Keratinocyte (primary cell): ENCODE measurements around the gene FOS. TPM values are rescaled to one million over a fixed set of nuclear protein-coding genes. Genes with fewer than 3 reads are reported as not detected.
"Not testable (repeated sequence)": the region's sequence is repeated elsewhere in the genome, so short reads cannot be mapped to it uniquely, and the experiment has no call there.

Source experiments
- DNase-seq: peaks from one replicate; pipeline ENCODE4 v3.0.0-alpha.2; 2011; ENCODE audit warnings: low read depth, missing footprints, low spot score
- FAIRE-seq: peaks from 2 replicates; lab custom pipeline; 2011; peaks lifted over from hg19 to GRCh38; lab: Jason Lieb, UNC
- H2AFZ ChIP-seq: 2 replicates; pipeline ENCODE4 v1.6.0; 2012; ENCODE audit warnings: low read length, control low read depth, inconsistent platforms; ENCODE audit not compliant: control insufficient read depth
- H3K27ac ChIP-seq: 2 replicates; pipeline ENCODE4 v1.5.1; 2011; ENCODE audit warnings: low read length; ENCODE audit not compliant: control insufficient read depth, insufficient read depth
- H3K27me3 ChIP-seq: 3 replicates; pipeline ENCODE4 v1.6.0; 2011; ENCODE audit warnings: low read length; ENCODE audit not compliant: control insufficient read depth, insufficient read depth; ENCODE audit errors: extremely low read depth
- H3K36me3 ChIP-seq, 2 experiments: 2 replicates in 1 of 2; 3 replicates in 1 of 2; pipeline ENCODE4 v1.5.1; 2011; ENCODE audit warnings: low read length in 2 of 2, mild to moderate bottlenecking in 1 of 2; ENCODE audit not compliant: control insufficient read depth in 2 of 2, insufficient read depth in 2 of 2; ENCODE audit errors: extremely low read depth in 1 of 2
- H3K4me1 ChIP-seq: 3 replicates; pipeline ENCODE4 v1.5.1; 2011; ENCODE audit warnings: low read length; ENCODE audit not compliant: control insufficient read depth, insufficient read depth; ENCODE audit errors: extremely low read depth
- H3K4me2 ChIP-seq: 3 replicates; pipeline ENCODE4 v1.6.0; 2011; ENCODE audit warnings: low read depth, low read length; ENCODE audit not compliant: control insufficient read depth, insufficient read depth; ENCODE audit errors: extremely low read depth
- H3K4me3 ChIP-seq, 3 experiments: fragments of 200-600 bp in 1 of 3; sonication (generic) in 1 of 3; 2 replicates in 2 of 3; 3 replicates in 1 of 3; pipeline ENCODE4 v1.5.1; 2011 to 2016; ENCODE audit warnings: low read length in 3 of 3, mild to moderate bottlenecking in 3 of 3, control low read depth in 2 of 3, inconsistent platforms in 1 of 3, low read depth in 1 of 3, mixed read lengths in 1 of 3, mixed run types in 1 of 3, moderate library complexity in 1 of 3; ENCODE audit not compliant: control insufficient read depth in 2 of 3, insufficient read depth in 2 of 3; ENCODE audit errors: extremely low read depth in 1 of 3
- H3K79me2 ChIP-seq: 2 replicates; pipeline ENCODE4 v1.6.0; 2012; ENCODE audit warnings: low read length; ENCODE audit not compliant: control insufficient read depth, insufficient read depth
- H3K9ac ChIP-seq: 3 replicates; pipeline ENCODE4 v1.6.0; 2011; ENCODE audit warnings: low read length; ENCODE audit not compliant: control insufficient read depth, insufficient read depth; ENCODE audit errors: extremely low read depth
- H3K9me1 ChIP-seq: 3 replicates; pipeline ENCODE4 v1.6.0; 2011; ENCODE audit warnings: low read length; ENCODE audit not compliant: control insufficient read depth, insufficient read depth; ENCODE audit errors: extremely low read depth
- H3K9me3 ChIP-seq: 2 replicates; pipeline ENCODE4 v1.5.1; 2012; ENCODE audit warnings: low read depth, low read length; ENCODE audit not compliant: control insufficient read depth
- H4K20me1 ChIP-seq: 3 replicates; pipeline ENCODE4 v1.6.0; 2011; ENCODE audit warnings: low read length; ENCODE audit not compliant: control insufficient read depth, insufficient read depth; ENCODE audit errors: extremely low read depth
- CTCF ChIP-seq, 3 experiments: IDR thresholded peaks in 1 of 3; conservative IDR thresholded peaks in 1 of 3; optimal IDR thresholded peaks in 1 of 3; 2 replicates in 2 of 3; 3 replicates in 1 of 3; pipeline versions ENCODE3 to v1.5.1; 2011; ENCODE audit warnings: low read length in 3 of 3, mild to moderate bottlenecking in 3 of 3, moderate library complexity in 2 of 3, control low read depth in 1 of 3, inconsistent platforms in 1 of 3; ENCODE audit not compliant: insufficient read depth in 2 of 3; ENCODE audit errors: extremely low read depth in 1 of 3
- EZH2 ChIP-seq: IDR thresholded peaks from one replicate; pipeline ENCODE4 v1.6.1; 2012; ENCODE audit warnings: inconsistent platforms, mild to moderate bottlenecking, low read length, moderate library complexity
- dilution Hi-C: fragments of 300-500 bp; cut with MboI; formaldehyde crosslinking; loops from one replicate; pipeline ENCODE4 v1.7.0; 2020; ENCODE audit warnings: low sequenced_read_pairs; ENCODE audit not compliant: extremely low pct_ligation_motif_present
- polyA plus RNA-seq, 5 experiments: library from polyadenylated mRNA; depleted of rRNA in 3 of 5; stranded (reverse) in 3 of 5; stranded (forward) in 1 of 5; unstranded in 1 of 5; fragments of >200 nt; gene quantifications; 1 replicate in 1 of 5; 2 replicates in 3 of 5; 3 replicates in 1 of 5; pipeline versions ENCODE4 v1.2.1 to v1.2.3, GENCODE V29; 2011 to 2012; ENCODE audit warnings: missing spikeins in 2 of 5, low read depth in 1 of 5, low replicate concordance in 1 of 5

The FOS gene
- polyA plus RNA-seq, 1 donor (not counting 4 experiments of a cell fraction or from before 2014, with no cell fraction given), result 121 TPM

- Histone ChIP-seq H3K36me3 (no peaks in the 10 kb centered on the region), H3K9me3 (no peaks in the 10 kb centered on the region), H3K4me2 (peak overlapping the region; percentile 54), H4K20me1 (no peaks in the 10 kb centered on the region), H3K4me1 (peaks cover 49% of the 10 kb centered on the region), H2AFZ (peak overlapping the region; percentile 44), H3K4me3 (peak overlapping the region in 1 of 3 experiments; percentile 10), H3K9me1 (no peaks in the 10 kb centered on the region), H3K27ac (peak overlapping the region; percentile 55), H3K9ac (peak overlapping the region; percentile 31), H3K79me2 (no peaks in the 10 kb centered on the region), H3K27me3 (no peaks in the 10 kb centered on the region)
- DNase-seq (no peak), FAIRE-seq (no peak)
- TF ChIP-seq EZH2 (no peak), CTCF (optimal IDR thresholded peaks at IDR 0.05 in 1 of 3, IDR thresholded peaks at IDR 0.05 in 1 of 3, conservative IDR thresholded peaks at IDR 0.05 in 1 of 3; ENCODE audit: extremely low read depth in 1 of 3, insufficient read depth in 2 of 3, low read length in 3 of 3) (no peak)
- dilution Hi-C loops, result no loop called here
Measured at GRCh38 chr14:75234173-75235115, 44.2 kb upstream of the FOS start.

- H3K4me2 ChIP-seq, H4K20me1 ChIP-seq, FAIRE-seq, H3K9me3 ChIP-seq, H3K27me3 ChIP-seq, H3K4me3 ChIP-seq, H2AFZ ChIP-seq, dilution Hi-C loops, H3K36me3 ChIP-seq, H3K79me2 ChIP-seq, DNase-seq, H3K9ac ChIP-seq, H3K9me1 ChIP-seq, H3K27ac ChIP-seq: not testable (repeated sequence)
- H3K4me1 ChIP-seq, result peaks cover 45% of the 10 kb centered on the region
Measured at GRCh38 chr14:75235198-75235597, 43.4 kb upstream of the FOS start.
